ENCODE data around the gene CHRNA5.
"Not testable (repeated sequence)": the region's sequence is repeated elsewhere in the genome, so short reads cannot be mapped to it uniquely, and the experiment has no call there.

The CHRNA5 gene

GRCh38 chr15:78565097-78565950 lies at the start of gene CHRNA5:
Gene CHRNA5 (plus strand): TSS chr15:78565520. CDS start chr15:78565720, 200 bp downstream.
- DNase-seq: peak; percentile 84

GRCh38 chr15:78520035-78520434 lies 45.3 kb upstream of the CHRNA5 start:
- not testable (repeated sequence) for DNase-seq

GRCh38 chr15:78524230-78524629 lies 41.1 kb upstream of the CHRNA5 start:
- DNase-seq: no peak

- DNase-seq: no peak
These were observed 38.0 kb upstream of the CHRNA5 start for GRCh38 chr15:78527325-78527724.

GRCh38 chr15:78533331-78533730 lies 32.0 kb upstream of the CHRNA5 start:
- no peak for DNase-seq

- no peak for DNase-seq
These were observed 29.2 kb upstream of the CHRNA5 start for GRCh38 chr15:78536134-78536533.

GRCh38 chr15:78537266-78537905 lies 27.9 kb upstream of the CHRNA5 start:
- DNase-seq: no peak

GRCh38 chr15:78538358-78538757 lies 27.0 kb upstream of the CHRNA5 start:
- DNase-seq: no peak

- DNase-seq: not testable (repeated sequence)
These were observed 25.7 kb upstream of the CHRNA5 start for GRCh38 chr15:78539464-78540140.

- DNase-seq: peak; percentile 86
These were observed 25.0 kb upstream of the CHRNA5 start, which contains the start of gene PSMA4 for GRCh38 chr15:78540141-78540870. Gene PSMA4 (plus strand): TSS chr15:78540444. CDS start chr15:78541928, 1,484 bp downstream.

GRCh38 chr15:78540871-78541743 lies 24.2 kb upstream of the CHRNA5 start:
- DNase-seq: no peak

- no peak for DNase-seq
These were observed 23.6 kb upstream of the CHRNA5 start for GRCh38 chr15:78541744-78542034.

- no peak for DNase-seq
These were observed 22.7 kb upstream of the CHRNA5 start for GRCh38 chr15:78542647-78543046.

GRCh38 chr15:78550194-78550593 lies 15.1 kb upstream of the CHRNA5 start:
- no peak for DNase-seq

- DNase-seq: no peak
These were observed 14.5 kb upstream of the CHRNA5 start for GRCh38 chr15:78550815-78551214.

GRCh38 chr15:78551902-78552301 lies 13.4 kb upstream of the CHRNA5 start:
- no peak for DNase-seq

GRCh38 chr15:78552597-78552996 lies 12.7 kb upstream of the CHRNA5 start:
- DNase-seq: no peak

GRCh38 chr15:78560201-78560600 lies 5.1 kb upstream of the CHRNA5 start:
- DNase-seq: not testable (repeated sequence)

- no peak for DNase-seq
These were observed 3.8 kb upstream of the CHRNA5 start for GRCh38 chr15:78561490-78561889.

- DNase-seq: no peak
These were observed 2.2 kb upstream of the CHRNA5 start for GRCh38 chr15:78563092-78563491.

- no peak for DNase-seq
These were observed 600 bp upstream of the CHRNA5 start for GRCh38 chr15:78564743-78565096.
